Kidney (tissue), 14 donors: Measurements from ENCODE around the gene TMSB10. TPM values are rescaled to one million over a fixed set of nuclear protein-coding genes. Genes with fewer than 3 reads are reported as not detected.

Experiments
- DNase-seq, 5 donors: peaks; one replicate each; pipeline ENCODE4 v3.0.0-alpha.2; 2013 to 2020
- FAIRE-seq: peaks from 2 replicates; lab custom pipeline; 2012; peaks lifted over from hg19 to GRCh38; lab: Jason Lieb, UNC
- H3K27ac ChIP-seq, 2 donors: one replicate each; pipeline ENCODE4 v1.7.0; 2013; ENCODE audit warnings: low read depth in 2 of 2, low read length in 2 of 2, inconsistent platforms in 1 of 2
- H3K27me3 ChIP-seq: one replicate; pipeline ENCODE4 v1.7.1; 2013; ENCODE audit warnings: low read length, inconsistent platforms; ENCODE audit not compliant: control insufficient read depth, insufficient read depth
- H3K36me3 ChIP-seq, 3 donors: one replicate each; pipeline versions ENCODE4 v1.7.0 to v1.7.1; 2013; ENCODE audit warnings: low read length in 3 of 3, control low read depth in 1 of 3, inconsistent platforms in 1 of 3; ENCODE audit not compliant: insufficient read depth in 3 of 3, control insufficient read depth in 2 of 3
- H3K4me1 ChIP-seq, 3 donors: one replicate each; pipeline versions ENCODE4 v1.7.0 to v1.7.1; 2013; ENCODE audit warnings: low read length in 3 of 3, inconsistent platforms in 1 of 3, low read depth in 1 of 3; ENCODE audit not compliant: control insufficient read depth in 2 of 3, insufficient read depth in 2 of 3
- H3K4me3 ChIP-seq, 3 donors: one replicate each; pipeline versions ENCODE4 v1.7.0 to v1.8.1; 2013; ENCODE audit warnings: low read length in 3 of 3, control low read depth in 1 of 3, inconsistent platforms in 1 of 3
- H3K9ac ChIP-seq, 3 donors: one replicate each; pipeline versions ENCODE4 v1.7.0 to v1.7.1; 2013; ENCODE audit warnings: low read length in 3 of 3, control low read depth in 1 of 3, inconsistent platforms in 1 of 3
- H3K9me3 ChIP-seq, 3 donors: one replicate each; pipeline versions ENCODE4 v1.7.0 to v1.7.1; 2013; ENCODE audit warnings: low read length in 3 of 3, control low read depth in 1 of 3, inconsistent platforms in 1 of 3; ENCODE audit not compliant: control insufficient read depth in 2 of 3, insufficient read depth in 1 of 3
- intact Hi-C: fragments of 100-400 bp; cut with DNase I; formaldehyde crosslinking; loops from one replicate; pipeline ENCODE4 v1.11.1; 2022
- polyA plus RNA-seq: library from polyadenylated mRNA; stranded (reverse); fragments of 350-450 nt; fragmentation: Illumina TruSeq; extraction: RNeasy Lipid Tissue Mini Kit (QIAGEN cat#74804); gene quantifications from one replicate; pipeline ENCODE4 v1.2.3, GENCODE V29; 2014; ENCODE audit warnings: low read depth, low replicate concordance; ENCODE audit not compliant: insufficient read depth
- total RNA-seq: library from RNA; stranded (reverse); fragmentation: NEBNext Ultra II Directional; extraction: Animal tissue kit (Norgen Biotek cat#: 25700); gene quantifications from one replicate; pipeline ENCODE4 v1.2.1, GENCODE V29; 2021
- TF ChIP-seq, protein P1 (sequence below): IDR thresholded peaks from 3 replicates; pipeline ENCODE4 v1.5.1; 2012; ENCODE audit warnings: mild to moderate bottlenecking, moderate library complexity, borderline replicate concordance; ENCODE audit not compliant: insufficient read depth; ENCODE audit errors: extremely low read depth
- donor health status: control.
- donor health status: control.
- donor health status: control.
- donor health status: control.
- donor health status: control.
- donor health status: DM: yes; HTN: yes; CAD: no.
- donor health status: Normal renal cell carcinoma (clear cell type).

TMSB10 gene
- total and polyA plus RNA-seq, 2 donors from 2014 or later, result 1,610 to 2,277 TPM

DNA sequence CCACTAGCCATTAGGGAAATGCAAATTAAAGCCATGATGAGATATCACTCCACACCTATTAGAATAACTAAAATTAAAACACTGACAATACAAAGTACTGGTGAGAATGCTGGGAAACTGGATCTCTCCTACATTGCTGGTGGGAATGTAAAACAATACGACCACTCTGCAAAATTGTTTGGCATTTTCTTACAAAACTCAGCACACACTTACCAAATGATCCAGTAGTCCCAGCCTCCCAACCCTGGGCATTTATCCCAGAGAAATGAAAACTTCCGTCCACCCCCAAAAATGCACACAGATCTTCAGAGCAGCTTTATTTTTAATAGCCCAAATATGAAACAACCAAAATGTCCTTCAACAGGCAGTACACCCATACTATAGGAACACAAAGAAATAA, 8.9 kb upstream of the TMSB10 start:
- TF ChIP-seq, protein P1, sequence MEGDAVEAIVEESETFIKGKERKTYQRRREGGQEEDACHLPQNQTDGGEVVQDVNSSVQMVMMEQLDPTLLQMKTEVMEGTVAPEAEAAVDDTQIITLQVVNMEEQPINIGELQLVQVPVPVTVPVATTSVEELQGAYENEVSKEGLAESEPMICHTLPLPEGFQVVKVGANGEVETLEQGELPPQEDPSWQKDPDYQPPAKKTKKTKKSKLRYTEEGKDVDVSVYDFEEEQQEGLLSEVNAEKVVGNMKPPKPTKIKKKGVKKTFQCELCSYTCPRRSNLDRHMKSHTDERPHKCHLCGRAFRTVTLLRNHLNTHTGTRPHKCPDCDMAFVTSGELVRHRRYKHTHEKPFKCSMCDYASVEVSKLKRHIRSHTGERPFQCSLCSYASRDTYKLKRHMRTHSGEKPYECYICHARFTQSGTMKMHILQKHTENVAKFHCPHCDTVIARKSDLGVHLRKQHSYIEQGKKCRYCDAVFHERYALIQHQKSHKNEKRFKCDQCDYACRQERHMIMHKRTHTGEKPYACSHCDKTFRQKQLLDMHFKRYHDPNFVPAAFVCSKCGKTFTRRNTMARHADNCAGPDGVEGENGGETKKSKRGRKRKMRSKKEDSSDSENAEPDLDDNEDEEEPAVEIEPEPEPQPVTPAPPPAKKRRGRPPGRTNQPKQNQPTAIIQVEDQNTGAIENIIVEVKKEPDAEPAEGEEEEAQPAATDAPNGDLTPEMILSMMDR, result no peak
- DNase-seq, result no peak
- Histone ChIP-seq H3K9ac (no peak overlapping the region), H3K9me3 (no peaks in the 10 kb centered on the region), H3K4me1 (no peaks in the 10 kb centered on the region), H3K27me3 (no peaks in the 10 kb centered on the region), H3K36me3 (no peaks in the 10 kb centered on the region), H3K27ac (no peak overlapping the region), H3K4me3 (no peak overlapping the region)
- intact Hi-C loops, result no loop called here
- FAIRE-seq, result no peak

DNA sequence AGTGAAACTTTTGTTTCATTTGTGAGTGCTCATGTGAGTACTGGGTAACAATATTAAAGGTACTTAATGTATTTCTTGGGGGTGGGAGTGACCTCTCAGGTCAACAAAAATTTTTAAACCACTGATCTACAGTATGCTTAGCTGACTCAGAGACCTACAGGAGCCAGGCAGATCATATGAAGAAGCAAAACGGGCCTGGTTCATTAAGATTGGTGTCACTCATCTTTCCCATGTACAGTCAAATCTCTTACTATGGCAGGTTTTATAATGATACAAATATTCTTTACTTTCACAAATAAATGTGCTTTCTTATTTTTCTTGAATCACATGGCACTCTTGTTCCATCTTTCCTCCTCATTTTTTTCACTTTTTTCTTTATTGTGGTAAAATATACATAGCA, 7.7 kb upstream of the TMSB10 start:
- no peaks in the 10 kb centered on the region for H3K27me3 ChIP-seq
- H3K9ac ChIP-seq, result no peak overlapping the region
- no peaks in the 10 kb centered on the region for H3K36me3 ChIP-seq
- intact Hi-C loops, result no loop called here
- H3K9me3 ChIP-seq, result no peaks in the 10 kb centered on the region
- FAIRE-seq (no peak), DNase-seq (no peak)
- TF ChIP-seq, protein P1, result no peak
- no peaks in the 10 kb centered on the region for H3K4me1 ChIP-seq
- no peak overlapping the region for H3K4me3 ChIP-seq
- H3K27ac ChIP-seq, result no peak overlapping the region

DNA sequence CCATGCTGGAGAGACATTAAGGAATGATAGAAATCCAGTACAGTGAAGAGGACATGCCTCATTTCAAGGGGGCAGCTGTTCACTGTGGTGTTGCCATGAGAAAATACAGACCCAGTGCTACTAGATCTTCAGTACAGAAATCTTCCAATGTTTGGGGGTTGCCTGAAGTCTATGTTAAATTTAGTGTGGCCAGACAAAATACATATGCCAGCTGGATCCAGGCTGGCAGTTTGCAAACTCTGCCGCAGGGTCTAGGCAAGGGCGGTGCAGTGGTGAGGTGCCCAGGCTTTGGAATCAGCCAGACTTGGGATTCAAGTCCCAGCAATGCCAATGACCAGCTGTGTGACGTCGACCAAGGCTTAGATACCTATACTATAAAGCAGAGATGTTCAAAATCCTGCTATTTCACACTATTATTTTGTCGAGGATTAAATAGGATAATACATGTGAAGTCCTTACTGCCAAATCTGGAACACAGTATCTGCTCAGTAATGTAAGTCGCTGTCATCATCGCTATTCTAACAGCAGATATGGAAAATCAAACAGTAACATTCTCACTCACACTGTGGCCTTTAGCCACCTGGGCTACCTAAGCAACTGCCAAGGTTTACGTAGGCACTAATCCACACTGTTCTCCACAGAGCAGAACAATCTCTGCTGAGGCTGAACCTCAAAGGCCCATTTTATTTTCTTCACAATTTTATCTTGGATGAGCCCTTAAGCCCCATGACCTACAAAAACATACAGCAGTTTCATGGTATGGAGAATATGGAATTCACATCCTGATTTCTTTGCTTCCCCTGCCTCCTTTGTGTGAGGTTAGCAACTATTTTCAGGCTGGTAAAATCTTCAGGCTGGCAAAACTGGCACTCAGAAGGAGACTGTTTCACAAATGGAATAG, 5.9 kb upstream of the TMSB10 start:
- FAIRE-seq (no peak), DNase-seq (no peak)
- no peak overlapping the region for H3K4me3 ChIP-seq
- no peak overlapping the region for H3K9ac ChIP-seq
- H3K27me3 ChIP-seq, result no peaks in the 10 kb centered on the region
- peaks cover 0 to 2% (median 0%) of the 10 kb centered on the region in 3 donors for H3K4me1 ChIP-seq
- no peaks in the 10 kb centered on the region for H3K9me3 ChIP-seq
- intact Hi-C loops, result no loop called here
- no peak overlapping the region for H3K27ac ChIP-seq
- TF ChIP-seq, protein P1, result no peak
- no peaks in the 10 kb centered on the region for H3K36me3 ChIP-seq
